ENCODE measurements around the gene DPP6.

The DPP6 gene

GRCh38 chr7:154844955-154845354 is 792.8 kb downstream of the DPP6 start:
- no peak for DNase-seq

DNA sequence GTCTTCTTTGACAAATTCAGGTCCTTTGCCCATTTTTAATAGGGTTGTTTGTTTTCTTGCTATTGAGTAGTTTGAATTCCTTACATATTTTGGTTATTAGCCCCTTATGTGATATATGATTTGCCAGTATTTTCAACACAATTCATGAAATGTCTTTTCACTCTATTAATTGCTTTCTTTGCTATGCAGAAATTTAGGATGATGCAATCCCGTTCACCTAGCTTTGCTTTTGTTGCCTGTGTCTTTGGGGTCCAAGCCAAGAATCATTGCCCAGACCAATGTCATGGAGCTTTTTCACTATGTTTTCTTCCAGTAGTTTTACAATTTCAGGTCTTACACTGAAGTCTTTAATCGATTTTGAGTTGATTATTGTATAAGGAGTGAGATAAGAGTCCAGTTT is 796.3 kb downstream of the DPP6 start:
- DNase-seq: no peak

- DNase-seq: no peak
Observed at GRCh38 chr7:154852205-154852604, 800.0 kb downstream of the DPP6 start.

GRCh38 chr7:154853063-154853726 is 801.0 kb downstream of the DPP6 start:
- DNase-seq: no peak

GRCh38 chr7:154853727-154854095 is 801.5 kb downstream of the DPP6 start:
- DNase-seq: no peak

- no peak for DNase-seq
Observed at GRCh38 chr7:154854836-154855235, 802.6 kb downstream of the DPP6 start.

- no peak for DNase-seq
Observed at GRCh38 chr7:154855366-154855765, 803.2 kb downstream of the DPP6 start.

DNA sequence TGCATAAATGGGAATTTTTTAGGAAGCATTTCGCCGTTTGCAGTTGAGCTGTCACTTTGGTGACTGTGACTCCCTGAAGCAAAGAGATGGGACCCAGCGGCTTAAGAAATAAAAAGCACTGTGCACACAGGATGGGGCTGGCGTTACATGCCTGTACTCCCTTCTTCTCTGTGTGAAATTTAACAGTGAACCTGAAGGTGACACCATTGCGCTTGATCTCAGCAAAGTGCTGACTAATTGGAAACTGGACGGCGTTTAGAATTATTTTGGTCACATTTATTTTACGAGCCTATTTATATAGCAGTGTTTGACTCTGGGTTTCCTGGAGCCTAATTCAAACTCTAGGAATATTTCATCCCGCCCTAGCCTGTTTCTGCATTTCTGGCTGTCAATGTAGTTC is 804.5 kb downstream of the DPP6 start:
- no peak for DNase-seq

DNA sequence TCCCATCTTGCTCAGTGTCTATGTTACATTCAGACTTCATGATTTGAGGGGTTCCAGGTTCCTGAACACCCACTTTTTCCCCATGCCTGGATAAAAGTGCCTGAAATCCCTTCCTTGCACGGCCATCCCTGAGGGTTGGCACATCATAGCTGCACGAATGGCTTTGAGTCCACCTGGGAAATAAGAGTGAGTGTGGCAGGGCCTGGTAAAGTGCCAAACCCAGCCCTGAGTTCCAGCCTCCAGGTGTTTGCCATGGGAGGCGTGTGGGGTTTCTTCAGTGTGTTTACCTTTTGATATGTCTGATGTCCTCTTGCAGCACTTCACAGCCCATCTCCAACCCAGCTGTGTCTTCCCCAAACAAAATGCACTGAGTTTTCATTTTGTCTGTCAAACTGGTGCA is 805.0 kb downstream of the DPP6 start:
- no peak for DNase-seq

DNA sequence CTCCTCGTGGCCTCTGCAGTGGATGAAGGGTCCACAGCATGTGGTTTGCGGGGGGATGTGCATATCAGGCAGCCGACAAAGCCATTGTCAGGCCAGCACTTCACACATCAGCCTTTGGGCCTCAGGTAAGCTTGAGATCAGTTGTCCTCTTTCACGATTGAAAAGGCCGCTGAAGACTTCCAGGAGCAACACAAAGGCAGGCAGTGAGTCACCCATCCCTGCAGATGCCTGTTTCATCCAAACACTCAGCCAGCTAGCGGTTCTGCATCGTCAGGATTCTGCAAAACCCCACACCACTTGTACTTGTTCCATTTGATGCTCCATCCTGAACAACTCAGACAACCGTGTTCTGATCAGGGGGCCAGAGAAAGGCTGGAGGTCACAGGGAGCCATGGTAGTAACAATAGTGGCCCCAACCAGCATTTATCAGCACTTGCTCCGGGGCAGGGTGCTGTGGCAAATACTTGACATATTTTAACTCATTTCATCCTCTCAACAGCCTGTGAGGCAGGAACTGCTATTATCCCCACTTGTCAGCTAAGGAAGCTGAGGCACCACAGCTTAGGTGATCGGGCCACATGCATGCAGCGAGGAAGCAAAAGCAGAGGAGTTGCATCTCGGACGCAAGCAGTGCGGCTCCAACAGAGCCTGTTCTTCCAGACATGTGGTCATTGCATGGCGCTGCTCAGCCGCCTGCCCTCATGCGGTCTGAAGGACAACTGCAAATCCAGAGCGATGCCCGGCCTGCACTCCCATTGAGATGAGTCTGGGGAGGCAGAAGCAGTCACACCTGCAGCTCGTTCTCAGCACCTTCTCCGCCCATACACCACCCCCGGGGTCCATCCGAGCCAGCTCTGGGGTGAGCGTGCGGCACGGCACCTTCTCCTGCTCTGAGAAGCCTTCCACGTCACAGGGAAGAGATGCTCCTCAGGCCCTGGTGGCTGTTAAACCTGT is 805.8 kb downstream of the DPP6 start:
- DNase-seq: no peak

DNA sequence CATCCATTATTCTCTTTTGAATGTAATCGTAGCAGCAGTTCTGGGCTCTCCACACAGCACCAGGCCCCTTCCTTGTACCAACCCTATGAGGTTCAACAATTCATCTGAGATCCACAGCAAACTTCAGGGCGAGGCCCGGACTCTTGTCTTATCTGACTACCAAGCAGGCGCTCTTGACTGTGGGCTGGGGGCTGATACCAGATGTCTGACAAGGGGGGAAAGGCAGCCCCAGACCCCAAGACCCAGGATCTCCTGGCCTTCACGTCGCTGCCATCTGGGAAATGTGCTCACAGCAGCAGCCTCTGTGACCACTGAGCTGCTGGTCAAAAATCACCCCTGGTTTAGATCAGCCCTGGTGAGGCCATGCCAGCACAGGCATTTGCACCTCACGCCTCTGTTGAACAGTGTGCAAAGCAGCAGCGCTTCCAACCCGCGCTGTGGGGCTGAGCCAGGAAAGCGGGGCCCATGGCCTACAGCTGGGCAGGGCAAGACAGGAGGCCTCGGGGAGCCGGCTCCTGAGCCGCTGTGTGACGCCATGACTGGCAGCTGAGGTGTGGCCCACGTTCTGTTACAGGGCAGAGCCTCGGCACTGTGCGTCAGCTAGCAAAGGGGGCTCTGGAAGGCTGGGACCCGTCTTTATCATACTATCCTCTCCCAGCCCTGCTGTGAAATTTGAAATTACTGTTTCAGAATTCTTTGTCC is 806.8 kb downstream of the DPP6 start:
- DNase-seq: no peak

GRCh38 chr7:154859747-154860620 is 807.8 kb downstream of the DPP6 start:
- DNase-seq: no peak

GRCh38 chr7:154860621-154861375 is 808.6 kb downstream of the DPP6 start:
- DNase-seq: no peak

DNA sequence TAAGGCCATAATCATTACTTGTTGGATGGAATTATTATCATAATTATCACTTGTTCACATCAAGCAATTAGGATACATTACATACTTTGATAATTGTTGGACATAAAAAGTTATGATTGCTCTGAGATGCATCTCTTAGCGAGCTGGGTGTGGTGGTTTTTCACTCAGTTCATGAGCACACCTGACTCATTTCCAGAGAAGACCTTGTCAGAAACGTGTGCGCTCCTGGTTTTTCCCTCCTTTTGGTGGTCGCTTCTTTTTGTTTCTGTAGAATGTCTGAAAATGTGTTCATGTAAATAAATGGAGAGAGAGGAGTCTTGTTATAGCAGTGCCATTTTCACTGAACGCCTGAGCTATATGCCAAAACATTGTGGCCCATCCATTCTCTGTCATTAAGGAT is 809.4 kb downstream of the DPP6 start:
- no peak for DNase-seq

DNA sequence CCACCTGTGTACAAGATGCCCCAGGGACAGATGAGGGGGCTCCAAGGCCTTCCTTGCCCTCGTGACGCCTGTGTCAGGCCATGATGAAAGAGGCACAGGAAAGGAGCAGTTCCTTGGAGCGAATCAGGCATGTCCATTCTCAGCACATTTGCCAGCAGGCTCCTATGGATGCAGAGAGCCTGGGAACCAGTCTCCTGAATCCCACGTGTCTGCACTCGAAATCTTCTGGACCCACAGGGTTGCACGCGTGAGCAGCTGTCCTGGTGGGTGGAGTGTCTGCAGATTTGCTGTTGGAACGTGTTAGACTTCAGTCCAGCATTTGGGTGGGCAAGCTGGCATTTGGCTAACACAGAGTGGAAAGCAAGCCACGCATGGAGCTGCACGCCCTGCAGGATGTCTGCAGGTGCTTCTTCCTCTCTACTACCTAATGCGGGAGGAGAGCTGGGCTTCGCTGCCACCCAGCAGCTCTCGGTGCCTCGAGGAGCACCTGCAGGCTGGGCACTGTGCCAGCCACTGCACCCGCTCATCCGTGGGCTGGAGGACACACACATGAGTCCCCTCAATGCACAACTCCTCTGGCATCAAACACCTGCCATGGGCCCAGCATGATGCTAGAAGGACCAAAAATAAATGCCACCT is 810.1 kb downstream of the DPP6 start:
- no peak for DNase-seq

DNA sequence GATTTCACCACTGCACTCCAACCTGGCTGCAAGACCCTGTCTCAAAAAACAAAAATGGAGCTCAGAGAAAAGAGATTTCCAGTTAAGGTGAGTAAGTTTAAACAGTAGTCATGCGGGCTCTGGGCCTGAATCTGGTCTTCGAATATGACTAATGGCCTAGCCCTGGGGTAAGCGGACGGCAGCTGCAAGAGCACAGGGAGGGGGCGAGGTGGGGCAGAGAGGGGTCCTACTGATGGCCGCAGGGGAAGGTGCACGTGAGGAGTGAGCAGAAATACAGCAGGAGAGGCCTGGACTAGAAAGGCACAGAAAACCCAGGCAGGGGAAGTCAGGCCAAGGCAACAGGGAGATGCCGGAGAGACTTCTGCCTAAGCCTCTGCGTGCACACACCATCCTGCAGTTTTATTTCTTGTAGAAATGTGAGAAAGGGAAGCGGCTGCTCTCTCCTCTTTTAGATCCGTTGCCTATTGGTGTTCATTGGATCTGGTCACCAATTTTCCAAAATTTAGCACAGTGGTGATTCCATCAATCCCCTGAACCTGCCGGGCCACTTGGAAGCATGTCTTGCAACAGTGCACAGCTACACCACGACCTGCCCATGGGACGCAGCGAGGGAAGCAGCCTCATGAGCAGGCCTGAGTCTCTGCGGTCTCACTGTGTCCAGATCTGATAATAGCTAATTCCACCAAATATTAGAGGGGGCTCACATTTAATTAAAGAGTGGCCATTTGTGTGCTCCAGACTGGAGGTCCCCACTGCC is 811.7 kb downstream of the DPP6 start:
- DNase-seq: no peak

- DNase-seq: no peak
Observed at GRCh38 chr7:154864523-154864891, 812.3 kb downstream of the DPP6 start.

DNA sequence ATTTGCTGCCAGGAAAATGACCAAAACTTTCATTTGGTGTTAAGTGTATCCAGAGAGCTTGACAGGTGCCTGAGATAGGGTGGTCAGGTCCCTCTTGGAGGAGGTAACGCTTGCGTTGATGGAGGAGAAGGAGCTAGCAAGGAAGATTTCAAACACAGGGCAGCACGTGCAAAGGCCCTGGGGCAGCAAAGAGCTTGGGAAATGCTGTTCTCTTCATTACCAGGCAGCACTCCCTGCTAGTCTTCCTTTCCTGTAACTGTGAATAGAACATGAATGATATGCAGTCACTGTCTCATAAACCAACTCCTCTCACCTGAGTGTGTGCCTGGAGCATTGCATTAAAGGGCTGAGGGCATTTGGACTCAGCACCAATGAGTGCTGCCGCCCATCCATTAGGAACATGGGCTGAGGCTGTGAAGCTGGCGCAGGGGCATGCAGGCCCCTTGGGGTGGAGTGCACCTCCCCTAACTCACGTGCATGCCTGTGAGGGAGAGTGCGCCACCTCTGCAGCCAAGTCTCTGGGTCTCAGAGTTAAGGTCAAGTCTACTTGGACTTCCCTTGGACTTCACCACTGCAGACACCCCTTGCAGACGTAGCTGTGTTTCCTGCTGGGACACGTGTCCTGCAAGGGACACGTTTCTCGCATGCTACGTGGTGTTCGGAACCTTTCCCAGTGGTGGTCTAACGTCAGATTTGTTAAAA is 813.9 kb downstream of the DPP6 start:
- no peak for DNase-seq

- no peak for DNase-seq
Observed at GRCh38 chr7:154867068-154867467, 814.9 kb downstream of the DPP6 start.

DNA sequence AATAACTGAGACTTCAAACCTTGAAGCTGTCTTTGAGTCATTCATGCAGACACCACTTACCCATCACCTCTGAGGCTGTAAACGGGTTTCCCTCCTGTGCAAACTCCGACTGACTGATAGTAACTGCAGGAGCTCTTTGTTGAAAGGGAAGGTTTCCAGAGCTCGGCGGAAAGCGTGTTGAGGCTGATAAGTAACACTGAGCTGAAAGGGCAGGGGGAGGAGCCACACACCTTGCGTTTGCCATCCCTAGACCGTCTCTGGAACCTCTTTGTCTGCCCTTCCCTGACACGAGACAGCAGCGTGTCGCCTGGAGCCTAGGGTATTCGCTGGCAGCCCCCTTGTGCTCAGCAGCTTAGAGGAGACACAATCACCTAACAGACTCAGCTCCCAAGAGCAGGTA is 816.7 kb downstream of the DPP6 start:
- DNase-seq: no peak

Measured in NCI-H82 (cell line).